AG10803 (cell line): ENCODE data around the gene PPTC7.
"Not testable (repeated sequence)": the region's sequence is repeated elsewhere in the genome, so short reads cannot be mapped to it uniquely, and the experiment has no call there.

Experiments
- DNase-seq: peaks from one replicate; pipeline ENCODE4 v3.0.0; 2010; ENCODE audit warnings: low read depth
- H3K4me3 ChIP-seq: 2 replicates; pipeline ENCODE4 v1.5.1; 2011; ENCODE audit warnings: mild to moderate bottlenecking, low read length, control low read depth
- CTCF ChIP-seq: conservative IDR thresholded peaks from 2 replicates; pipeline ENCODE4 v1.5.1; 2011; ENCODE audit warnings: mild to moderate bottlenecking, low read length, control low read depth, inconsistent platforms

Gene PPTC7

GRCh38 chr12:110597885-110598284 is 14.8 kb upstream of the PPTC7 start:
- H3K4me3 ChIP-seq: no peak overlapping the region
- DNase-seq: no peak
- TF ChIP-seq CTCF: no peak

DNA sequence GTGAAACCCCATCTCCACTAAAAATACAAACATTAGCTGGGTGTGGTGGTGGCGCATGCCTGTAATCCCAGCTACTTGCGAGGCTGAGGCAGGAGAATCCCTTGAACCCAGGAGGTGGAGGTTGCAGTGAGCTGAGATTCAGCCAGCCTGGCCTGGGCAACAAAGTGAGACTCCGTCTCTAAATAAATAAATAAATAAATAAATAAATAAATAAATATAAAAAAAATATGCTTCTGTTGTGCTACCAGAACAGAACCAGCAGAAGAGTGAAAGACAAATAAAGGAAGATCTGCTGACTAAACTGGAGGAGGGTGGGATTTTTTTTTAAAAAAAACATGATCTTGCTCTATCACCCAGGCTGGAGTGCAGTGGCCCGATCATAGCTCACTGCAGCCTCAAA is 9.8 kb upstream of the PPTC7 start:
- not testable (repeated sequence) for DNase-seq

DNA sequence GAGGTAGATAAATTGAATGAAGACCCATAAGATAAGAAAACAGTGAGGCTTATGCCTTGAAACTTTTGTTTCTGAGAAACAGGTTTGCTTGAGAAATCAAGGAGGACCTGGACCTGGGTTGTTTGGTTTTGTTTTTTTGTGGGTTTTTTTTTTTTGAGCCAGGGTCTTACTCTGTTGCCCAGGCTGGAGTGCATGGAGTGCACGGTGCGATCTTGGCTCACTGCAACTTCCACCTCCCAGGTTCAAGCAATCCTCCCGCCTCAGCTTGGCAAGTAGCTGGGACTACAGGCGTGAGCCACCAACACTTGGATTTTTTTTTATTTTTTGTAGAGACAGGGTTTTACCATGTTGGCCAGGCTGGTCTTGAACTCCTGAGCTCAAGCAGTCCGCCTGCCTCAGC is 9.0 kb upstream of the PPTC7 start:
- no peak for DNase-seq
- H3K4me3 ChIP-seq: no peak overlapping the region
- no peak for TF ChIP-seq CTCF

More for the DNA sequence above, 9.8 kb upstream of the PPTC7 start:
- H3K4me3 ChIP-seq: not testable (repeated sequence)

GRCh38 chr12:110591451-110592051 is 8.4 kb upstream of the PPTC7 start:
- no peak for TF ChIP-seq CTCF
- H3K4me3 ChIP-seq: no peak overlapping the region
- no peak for DNase-seq

- no peak for TF ChIP-seq CTCF
- peak; percentile 86 for DNase-seq
- H3K4me3 ChIP-seq: no peak overlapping the region
These were observed 7.7 kb upstream of the PPTC7 start for GRCh38 chr12:110590806-110591326.

GRCh38 chr12:110590059-110590458 is 6.9 kb upstream of the PPTC7 start:
- no peak overlapping the region for H3K4me3 ChIP-seq
- DNase-seq: no peak
- no peak for TF ChIP-seq CTCF

GRCh38 chr12:110587102-110587501 is 4.0 kb upstream of the PPTC7 start:
- not testable (repeated sequence) for DNase-seq

GRCh38 chr12:110585231-110585799 is 2.2 kb upstream of the PPTC7 start:
- TF ChIP-seq CTCF: no peak
- no peak overlapping the region for H3K4me3 ChIP-seq
- DNase-seq: peak; percentile 65

More at GRCh38 chr12:110587102-110587501, 4.0 kb upstream of the PPTC7 start:
- not testable (repeated sequence) for H3K4me3 ChIP-seq
